CD4-positive, alpha-beta T cell treated with Interleukin-6 at 100 ng/mL for 8 hours (primary cell): Measurements from ENCODE around the gene TPBG.

ENCODE experiments used
- DNase-seq: peaks from one replicate; pipeline ENCODE4 v3.0.0-alpha.2; 2020; ENCODE audit warnings: mixed read lengths, low spot score

Gene TPBG, protein sequence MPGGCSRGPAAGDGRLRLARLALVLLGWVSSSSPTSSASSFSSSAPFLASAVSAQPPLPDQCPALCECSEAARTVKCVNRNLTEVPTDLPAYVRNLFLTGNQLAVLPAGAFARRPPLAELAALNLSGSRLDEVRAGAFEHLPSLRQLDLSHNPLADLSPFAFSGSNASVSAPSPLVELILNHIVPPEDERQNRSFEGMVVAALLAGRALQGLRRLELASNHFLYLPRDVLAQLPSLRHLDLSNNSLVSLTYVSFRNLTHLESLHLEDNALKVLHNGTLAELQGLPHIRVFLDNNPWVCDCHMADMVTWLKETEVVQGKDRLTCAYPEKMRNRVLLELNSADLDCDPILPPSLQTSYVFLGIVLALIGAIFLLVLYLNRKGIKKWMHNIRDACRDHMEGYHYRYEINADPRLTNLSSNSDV

DNA sequence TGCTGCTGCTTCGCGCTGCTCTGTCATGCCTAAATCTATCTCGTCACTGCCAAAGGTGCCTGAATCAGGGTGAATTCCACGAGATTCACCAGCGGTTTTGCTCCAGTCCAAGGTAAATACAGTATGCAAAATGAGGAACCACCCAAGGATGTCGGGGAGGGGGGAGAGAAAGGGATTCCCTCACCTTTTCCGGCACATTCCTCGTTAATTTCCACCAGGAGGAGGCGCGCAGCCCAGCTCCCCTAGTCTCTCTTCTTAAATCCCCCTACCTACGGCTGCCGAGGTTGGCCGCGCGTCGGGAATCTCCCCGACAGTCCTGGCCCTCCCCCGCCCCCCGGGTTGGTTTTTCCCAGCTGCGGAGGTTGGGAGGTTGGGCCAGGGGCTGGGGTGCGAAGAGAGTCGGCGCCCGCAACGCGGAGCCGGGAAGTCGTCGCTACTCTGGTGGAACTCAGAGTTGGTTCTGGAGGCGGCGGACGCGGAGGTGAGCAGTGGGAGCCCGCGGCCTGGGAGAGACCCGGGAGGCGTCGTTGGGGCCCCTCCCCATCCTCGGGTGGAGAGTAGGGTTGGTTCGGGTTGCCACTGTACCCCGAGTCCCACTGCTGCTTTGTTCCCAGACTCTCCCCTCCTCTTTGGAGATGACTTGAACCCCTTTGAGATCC lies at the start of gene TPBG:
TPBG (plus strand) TSS at position 390 of the 659 bp plus-strand sequence. CDS start 1,145 bp downstream, outside the sequence.
- DNase-seq = no peak

DNA sequence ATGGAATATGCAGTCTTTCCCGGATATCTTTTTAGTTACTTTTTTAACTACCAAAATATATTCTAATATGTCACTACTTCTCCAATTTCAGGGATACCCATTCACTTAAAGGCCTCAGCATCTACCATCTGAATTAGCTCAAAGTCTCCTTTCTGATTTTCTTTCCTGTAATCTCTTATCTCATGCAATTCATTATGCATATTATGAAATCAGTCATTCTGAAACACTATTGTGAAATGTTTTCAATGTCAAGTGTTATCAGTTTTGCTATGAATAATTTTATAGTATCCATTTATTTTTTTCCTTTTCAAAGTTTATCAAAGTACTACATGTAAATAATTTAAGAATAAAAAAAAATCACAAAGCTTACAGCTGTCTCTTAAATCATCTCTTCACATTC lies 41.2 kb upstream of the TPBG start:
- DNase-seq = no peak

DNA sequence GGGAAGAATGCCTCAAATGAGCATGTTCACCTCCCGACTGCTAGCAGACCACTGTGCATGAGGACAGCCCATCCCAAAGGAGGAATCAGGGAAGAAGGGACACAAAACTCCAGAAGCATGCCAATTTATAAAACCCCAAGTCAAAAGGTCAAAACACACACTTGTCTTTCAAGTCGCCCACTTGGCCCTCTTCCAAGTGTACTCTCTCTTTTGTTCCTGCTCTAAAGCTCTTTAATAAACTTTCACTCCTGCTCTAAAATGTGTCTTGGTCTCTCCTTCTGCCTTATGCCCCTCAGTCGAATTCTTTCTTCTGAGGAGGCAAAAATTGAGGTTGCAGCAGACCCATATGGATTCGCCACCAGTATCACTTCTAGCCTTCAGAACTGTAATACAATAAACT lies 33.9 kb upstream of the TPBG start:
- no peak for DNase-seq

DNA sequence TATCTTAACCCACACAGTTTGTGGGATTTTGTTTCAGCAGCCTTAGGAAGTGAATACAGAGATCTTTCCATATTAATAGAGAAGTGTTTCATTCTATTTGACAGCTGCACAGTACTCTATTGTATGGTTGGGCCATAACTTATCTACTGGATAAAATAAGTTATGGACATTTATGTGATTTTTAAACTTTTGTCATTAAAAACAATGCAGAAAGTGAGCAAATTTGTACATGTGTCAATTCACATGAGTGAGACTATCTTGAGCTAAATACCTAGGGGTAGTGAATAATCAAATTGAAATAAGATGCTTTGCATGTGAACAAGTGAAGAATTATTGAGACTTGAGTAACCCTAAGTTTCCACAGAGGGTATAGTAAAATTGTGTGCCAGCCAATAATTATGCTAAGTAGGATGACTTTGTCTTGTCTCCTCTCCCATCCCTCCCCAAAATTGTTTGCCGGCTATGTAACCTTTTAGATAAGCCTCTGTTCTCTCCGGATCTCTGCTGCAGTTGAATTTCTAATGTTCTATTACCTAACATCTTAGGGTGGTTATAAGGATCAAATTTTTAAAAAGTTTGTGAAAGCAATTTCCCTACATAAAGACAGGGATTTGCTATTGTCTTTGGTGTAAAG lies 33.3 kb upstream of the TPBG start:
- DNase-seq = no peak

DNA sequence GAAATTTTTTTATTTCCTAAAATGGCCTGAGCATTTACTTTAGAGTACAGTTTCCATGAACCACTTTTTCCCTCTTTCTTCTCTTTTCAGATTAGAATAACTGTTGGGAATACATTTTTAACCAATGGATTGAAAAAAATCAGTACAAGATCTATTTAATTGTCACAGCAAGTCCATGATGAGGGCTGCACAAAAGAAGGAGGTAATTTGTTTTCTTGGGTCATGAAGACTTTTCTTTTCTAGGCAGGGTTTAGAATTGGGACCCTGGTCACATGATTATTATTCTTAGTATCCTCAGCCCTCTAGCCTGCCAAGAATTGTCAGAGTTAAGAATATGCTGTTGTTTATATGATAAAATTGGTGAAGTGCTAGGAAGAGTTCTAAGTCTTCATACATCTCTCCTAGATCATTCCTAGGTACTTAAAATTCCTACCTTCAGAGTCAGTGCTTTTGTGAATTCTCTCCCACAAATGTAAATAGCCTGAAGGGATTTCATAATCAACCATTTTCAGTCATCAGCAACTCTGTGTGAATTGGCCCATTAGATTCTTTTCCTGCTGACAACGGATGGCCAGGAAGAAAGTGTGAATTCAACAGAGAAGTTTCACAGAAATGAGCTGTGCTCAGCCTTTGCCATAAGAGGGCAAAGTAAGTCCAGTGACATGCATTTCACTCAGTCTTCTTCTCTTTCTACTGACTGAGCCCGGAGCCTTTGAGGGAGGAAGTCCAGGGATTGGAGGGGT lies 32.4 kb upstream of the TPBG start:
- DNase-seq = no peak

DNA sequence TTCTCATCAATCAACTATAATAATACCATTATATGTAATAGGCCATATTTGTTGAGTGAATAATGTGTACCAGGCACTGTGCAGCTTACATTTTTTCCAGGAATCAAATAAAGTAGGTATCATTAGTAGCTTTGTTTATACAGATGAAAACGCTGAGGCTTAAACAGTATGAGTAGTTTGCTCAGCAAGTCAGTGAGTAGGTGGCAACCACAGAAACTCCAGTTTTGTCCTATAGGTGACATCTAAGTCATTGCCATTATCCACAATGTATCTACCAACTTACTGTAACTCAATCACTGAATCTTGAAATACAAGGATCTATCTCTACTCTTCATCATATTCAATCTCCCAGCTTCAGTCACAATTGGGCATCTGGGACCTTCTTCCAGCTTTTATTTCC lies 29.8 kb upstream of the TPBG start:
- DNase-seq = no peak

DNA sequence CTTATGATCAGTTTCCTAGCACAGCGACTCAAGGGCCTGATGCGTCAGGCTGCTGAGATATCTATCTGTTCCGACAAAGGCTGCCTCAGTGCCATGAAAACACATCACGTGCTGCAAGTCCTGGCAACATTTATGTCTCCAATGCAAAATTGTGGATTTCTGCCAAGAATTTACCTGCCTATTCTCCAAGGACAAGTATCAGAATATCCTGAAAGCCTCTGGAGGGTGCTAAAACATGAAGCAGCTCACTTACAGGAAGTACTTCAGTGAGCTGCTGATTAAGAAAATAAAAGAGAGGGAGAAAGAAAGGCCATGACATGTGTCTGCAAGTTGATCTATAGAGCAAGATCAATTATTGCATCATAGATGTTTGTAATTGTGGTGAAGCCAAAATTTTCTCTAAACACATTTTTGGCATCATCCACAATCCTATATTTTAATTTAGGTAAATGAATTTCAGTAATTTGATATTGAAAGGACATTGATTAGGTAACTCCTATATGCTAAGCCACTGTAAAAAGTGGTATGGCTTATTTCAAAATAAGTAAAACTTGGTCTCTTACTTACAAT lies 25.8 kb upstream of the TPBG start:
- no peak for DNase-seq

DNA sequence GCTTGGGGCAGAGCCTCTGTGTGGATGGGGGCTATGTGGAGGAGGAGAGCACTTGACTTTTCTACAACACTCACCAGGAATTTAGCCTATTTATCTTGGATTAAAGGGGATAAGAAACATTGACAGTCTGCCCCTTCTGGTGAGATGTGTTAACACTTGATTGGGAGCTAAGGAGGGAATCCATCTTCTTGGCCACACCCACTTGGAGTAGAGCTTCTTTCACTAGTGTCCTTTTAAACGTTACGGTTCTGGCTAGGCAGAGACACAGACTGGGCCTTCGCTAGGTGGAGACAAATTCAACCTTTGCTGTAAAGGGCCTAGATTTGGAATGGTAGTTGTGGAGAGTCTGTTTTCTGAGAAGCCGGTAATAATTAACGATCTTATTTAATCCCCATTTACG lies 15.5 kb upstream of the TPBG start:
- DNase-seq = no peak

DNA sequence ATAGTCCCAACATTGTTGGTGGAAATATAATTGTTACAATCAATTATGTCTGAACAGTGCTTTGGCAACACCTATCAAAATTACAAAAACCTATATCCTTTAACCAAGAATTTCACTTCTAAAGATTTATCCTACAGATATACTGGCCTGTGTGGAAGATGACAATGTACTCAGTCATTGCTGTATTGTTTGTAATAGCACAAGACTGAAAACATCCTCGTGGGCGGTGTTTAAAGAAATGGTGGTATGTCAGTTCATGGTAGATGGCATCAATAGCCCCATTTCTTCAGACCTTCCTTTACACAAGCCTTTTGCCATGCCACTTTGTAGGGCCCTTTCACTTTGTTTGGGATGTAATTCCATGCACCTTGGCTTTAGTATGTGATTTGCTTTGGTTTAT lies 9.8 kb upstream of the TPBG start:
- DNase-seq = no peak

DNA sequence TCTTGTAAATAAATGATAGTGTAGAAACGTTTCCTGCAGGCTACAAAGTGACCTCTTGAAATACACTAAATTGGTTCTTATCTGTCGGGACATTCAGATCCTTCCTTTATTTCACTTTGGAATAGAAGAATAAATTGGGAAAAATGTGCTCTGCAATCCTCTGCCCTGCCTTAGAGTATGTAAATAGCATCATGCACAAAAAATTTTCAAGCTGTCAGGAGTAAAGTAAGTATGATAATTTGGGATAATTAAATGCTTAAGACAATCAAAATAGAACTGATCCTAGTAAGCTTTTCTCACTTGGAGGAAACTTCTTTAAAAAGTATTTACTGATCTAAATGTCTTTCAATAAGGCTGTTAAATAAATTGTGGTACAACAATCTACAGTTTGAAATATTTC lies 3.1 kb upstream of the TPBG start:
- no peak for DNase-seq

DNA sequence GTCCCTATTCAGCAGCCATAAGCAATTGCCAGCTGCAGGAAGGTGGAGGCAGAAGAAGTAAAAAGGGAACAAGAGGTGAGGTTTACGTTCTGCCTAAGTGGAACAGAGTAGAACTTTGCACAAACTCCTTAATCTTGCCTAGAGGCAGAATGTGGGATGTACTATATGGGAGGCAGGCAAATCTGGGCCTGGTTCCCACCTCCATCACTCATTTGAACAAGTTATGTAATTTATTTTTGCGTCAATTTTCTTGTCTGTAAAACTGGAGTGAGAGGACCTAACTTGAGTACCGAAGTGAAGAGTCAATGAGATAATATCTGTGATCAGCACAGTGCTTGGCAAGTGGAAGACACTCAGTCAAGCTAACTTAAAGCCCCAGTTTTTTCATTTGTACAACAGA lies 2.0 kb upstream of the TPBG start:
- no peak for DNase-seq

DNA sequence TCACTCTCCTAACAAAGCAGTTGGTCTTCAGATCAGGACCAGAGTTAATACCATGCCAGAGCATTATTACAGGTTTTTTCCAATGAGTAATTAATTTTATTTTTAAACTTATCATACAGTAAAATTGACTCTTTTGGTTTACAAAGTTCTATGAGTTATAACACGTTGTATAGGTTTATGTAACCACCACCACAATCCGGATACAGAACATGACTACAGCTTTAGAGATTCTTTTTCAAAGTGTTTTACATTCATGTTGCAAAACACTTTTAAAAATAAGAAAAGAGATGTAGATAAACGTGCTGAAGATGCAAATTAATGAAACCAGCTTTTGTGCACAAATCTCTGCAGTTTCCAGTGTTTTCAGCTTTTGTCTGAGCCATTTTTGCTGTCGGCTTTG lies 1.5 kb upstream of the TPBG start:
- no peak for DNase-seq

DNA sequence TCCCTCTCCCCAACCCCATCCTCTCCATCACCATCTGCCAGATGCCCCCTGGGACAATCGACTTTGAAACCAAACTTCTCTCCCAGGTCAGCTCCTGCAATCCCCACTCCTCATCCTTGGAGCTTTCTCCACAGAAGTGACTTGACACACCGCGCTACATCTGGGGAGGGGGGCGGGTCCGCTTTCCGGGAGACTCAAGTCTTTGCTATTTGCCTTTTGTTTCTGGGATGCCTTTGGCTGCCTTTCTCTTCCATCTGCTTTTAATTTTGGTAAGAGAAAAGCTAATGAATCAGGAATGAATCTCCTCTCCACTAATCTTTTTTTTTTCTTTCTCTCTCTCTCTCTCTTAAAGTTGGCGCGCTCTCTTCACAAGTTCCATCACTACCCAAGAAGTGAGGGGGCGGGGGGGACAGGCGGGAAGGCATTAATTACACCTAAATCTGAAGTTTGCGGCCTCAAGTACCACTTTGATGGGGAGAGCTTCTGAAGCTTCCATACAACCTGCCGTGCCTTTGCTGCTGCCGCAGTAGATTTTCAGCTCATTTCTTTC lies 664 bp upstream of the TPBG start:
- DNase-seq = no peak

DNA sequence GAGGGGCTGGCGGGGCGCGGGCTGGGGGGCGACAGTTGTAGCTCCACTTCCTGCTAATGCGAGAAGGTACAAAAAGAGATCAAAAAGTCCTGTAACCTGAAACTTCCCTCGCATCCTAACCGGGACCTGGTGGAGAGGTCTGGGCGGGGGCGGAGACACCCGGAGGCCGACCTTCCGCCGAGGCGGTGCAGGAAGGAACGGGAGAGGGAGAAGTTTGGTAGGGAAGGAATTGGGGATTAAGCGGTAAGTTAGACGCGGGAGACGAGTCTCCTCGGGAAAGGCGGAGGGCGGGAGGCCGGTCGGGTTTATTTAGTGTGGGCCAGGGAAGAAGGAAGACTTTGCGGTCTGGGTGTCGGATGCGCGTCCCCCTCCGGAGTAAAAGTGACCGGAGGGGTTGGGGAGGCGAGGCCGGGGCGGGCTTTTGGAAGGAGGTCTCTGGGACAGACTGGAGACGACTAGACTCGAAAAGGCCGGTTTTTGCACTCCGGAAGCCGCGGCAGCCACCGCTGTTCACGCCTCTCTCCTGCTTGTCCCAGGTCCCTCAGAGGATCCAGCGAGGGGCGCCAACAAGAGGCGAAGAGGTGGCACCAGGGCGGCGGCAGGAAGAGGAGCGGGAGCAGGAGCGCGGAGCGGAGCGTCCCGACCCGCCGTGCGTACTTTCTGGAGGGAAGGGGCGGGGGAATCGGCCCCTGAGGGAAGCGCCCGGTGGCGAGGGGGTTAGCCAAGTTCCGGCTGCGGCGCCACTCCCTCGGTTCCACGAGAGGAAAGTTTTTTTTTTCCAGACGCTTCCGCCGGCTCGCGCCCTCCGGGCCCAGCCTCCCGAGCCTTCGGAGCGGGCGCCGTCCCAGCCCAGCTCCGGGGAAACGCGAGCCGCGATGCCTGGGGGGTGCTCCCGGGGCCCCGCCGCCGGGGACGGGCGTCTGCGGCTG lies 734 bp downstream of the TPBG start:
- DNase-seq = no peak

DNA sequence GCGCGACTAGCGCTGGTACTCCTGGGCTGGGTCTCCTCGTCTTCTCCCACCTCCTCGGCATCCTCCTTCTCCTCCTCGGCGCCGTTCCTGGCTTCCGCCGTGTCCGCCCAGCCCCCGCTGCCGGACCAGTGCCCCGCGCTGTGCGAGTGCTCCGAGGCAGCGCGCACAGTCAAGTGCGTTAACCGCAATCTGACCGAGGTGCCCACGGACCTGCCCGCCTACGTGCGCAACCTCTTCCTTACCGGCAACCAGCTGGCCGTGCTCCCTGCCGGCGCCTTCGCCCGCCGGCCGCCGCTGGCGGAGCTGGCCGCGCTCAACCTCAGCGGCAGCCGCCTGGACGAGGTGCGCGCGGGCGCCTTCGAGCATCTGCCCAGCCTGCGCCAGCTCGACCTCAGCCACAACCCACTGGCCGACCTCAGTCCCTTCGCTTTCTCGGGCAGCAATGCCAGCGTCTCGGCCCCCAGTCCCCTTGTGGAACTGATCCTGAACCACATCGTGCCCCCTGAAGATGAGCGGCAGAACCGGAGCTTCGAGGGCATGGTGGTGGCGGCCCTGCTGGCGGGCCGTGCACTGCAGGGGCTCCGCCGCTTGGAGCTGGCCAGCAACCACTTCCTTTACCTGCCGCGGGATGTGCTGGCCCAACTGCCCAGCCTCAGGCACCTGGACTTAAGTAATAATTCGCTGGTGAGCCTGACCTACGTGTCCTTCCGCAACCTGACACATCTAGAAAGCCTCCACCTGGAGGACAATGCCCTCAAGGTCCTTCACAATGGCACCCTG lies 1.6 kb downstream of the TPBG start:
- DNase-seq = no peak

DNA sequence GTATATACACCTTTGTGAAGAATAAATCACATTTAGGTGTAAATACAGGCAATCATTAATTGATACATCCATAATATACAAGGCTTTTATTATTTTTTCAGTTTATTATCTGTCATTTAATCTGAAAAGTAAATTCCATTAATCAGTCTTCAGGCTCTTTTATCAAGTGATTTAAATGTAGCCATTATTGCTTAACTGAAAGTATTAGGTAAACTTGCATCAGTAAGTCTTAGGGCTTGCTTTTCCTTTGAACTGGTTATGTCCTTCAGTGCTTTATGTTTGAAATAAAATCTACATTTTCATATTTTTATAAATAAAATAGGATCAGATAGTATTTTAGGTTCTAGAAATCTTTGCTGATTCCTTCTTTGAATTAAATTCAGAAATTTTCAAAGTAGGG lies 4.1 kb downstream of the TPBG start:
- DNase-seq = no peak

DNA sequence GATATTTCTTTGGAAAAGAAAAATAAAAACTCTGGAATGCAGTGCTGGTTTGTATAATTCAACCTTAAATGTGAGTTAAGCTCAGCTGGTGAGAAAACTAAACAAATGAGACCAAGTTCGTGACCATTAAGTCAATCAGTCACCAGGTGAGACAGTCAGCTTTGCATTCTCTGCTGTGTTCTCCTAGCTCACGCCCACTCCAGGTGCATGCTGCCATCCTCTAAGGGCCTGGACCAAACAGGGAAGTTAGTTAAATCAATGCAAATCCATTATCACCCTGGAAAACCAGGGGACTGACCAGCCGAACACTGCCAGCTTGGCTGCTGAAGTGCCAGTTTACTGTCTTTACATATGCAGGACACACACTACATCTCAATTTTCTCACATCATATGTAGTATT lies 7.2 kb downstream of the TPBG start:
- DNase-seq = no peak

DNA sequence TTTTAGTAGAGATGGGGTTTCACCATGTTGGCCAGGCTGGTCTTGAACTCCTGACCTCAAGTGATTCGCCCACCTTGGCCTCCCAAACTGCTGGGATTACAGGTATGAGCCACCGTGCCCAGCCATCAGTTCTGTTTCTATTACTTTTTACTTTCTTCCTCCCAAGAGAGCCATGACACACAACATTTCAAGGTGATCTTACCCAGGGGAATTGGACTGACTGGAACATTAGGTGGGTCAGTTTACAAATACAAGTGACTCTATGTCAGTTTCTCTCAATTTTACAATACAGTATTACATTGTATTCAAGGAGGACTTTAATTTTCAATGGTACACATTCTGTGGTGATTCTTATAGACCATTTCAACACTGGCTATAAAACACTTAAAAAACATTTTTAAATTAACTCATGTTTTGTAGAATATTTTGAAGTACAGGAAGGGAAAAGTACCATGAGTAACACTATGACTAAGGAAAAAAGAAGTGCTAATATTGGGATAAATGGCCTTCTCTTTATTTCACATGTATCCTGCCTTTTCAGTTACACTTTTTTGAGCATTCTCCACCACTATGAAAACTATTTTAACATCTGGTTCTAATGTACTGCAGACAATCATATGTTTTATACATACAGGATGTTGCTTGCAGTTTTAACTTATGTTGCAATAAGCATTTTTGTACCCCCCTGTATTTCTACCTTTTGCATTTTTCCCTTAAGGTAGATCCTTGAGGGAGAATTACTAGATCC lies 8.4 kb downstream of the TPBG start:
- DNase-seq = no peak

DNA sequence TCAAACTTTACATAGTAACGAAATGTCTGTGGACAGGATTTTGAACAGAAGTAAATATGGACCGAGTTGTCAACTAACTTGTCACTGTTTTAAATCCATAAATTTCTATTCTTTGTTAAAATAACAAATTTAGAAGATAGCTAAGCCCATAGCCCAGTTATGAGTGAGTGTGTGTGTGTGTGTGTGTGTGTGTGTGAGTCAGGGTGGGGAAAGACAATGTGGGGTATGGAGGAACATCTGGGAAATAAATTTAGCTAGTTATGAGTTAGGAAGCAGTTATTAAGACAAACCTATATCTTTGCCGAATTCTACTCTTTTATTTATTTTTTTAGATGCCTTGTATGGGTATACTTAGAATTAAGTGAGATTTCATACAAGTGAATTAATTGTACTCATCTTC lies 9.0 kb downstream of the TPBG start:
- no peak for DNase-seq
